EL (cell line): ENCODE results near the gene AGPAT4.
"Not testable (repeated sequence)": the region's sequence is repeated elsewhere in the genome, so short reads cannot be mapped to it uniquely, and the experiment has no call there.

ENCODE experiments used
- DNase-seq: peaks from one replicate; pipeline ENCODE4 v3.0.0-alpha.2; 2016

AGPAT4 gene

GRCh38 chr6:161195386-161195785 is 78.5 kb downstream of the AGPAT4 start:
- no peak for DNase-seq

GRCh38 chr6:161194374-161194773 is 79.5 kb downstream of the AGPAT4 start:
- no peak for DNase-seq

GRCh38 chr6:161192636-161193411 is 81.0 kb downstream of the AGPAT4 start:
- DNase-seq: no peak

GRCh38 chr6:161191671-161192070 is 82.2 kb downstream of the AGPAT4 start:
- no peak for DNase-seq

GRCh38 chr6:161191007-161191406 is 82.9 kb downstream of the AGPAT4 start:
- no peak for DNase-seq

GRCh38 chr6:161189891-161190290 is 84.0 kb downstream of the AGPAT4 start:
- DNase-seq: no peak

GRCh38 chr6:161188547-161189465 is 85.1 kb downstream of the AGPAT4 start:
- no peak for DNase-seq

GRCh38 chr6:161186173-161186769 is 87.6 kb downstream of the AGPAT4 start:
- DNase-seq: peak; percentile 85

- DNase-seq: no peak
Measured at GRCh38 chr6:161181121-161181520, 92.7 kb downstream of the AGPAT4 start.

GRCh38 chr6:161178155-161178554 is 95.7 kb downstream of the AGPAT4 start:
- DNase-seq: not testable (repeated sequence)

- not testable (repeated sequence) for DNase-seq
Measured at GRCh38 chr6:161176428-161176827, 97.4 kb downstream of the AGPAT4 start.

GRCh38 chr6:161172769-161173168 is 101.1 kb downstream of the AGPAT4 start:
- DNase-seq: not testable (repeated sequence)

- no peak for DNase-seq
Measured at GRCh38 chr6:161171207-161171606, 102.7 kb downstream of the AGPAT4 start.

- no peak for DNase-seq
Measured at GRCh38 chr6:161169696-161170095, 104.2 kb downstream of the AGPAT4 start.

- no peak for DNase-seq
Measured at GRCh38 chr6:161169035-161169434, 104.8 kb downstream of the AGPAT4 start.

GRCh38 chr6:161168281-161168891 is 105.5 kb downstream of the AGPAT4 start:
- peak; percentile 97 for DNase-seq

GRCh38 chr6:161166677-161167076 is 107.2 kb downstream of the AGPAT4 start:
- no peak for DNase-seq

- no peak for DNase-seq
Measured at GRCh38 chr6:161166176-161166575, 107.7 kb downstream of the AGPAT4 start.

GRCh38 chr6:161164182-161164625 is 109.7 kb downstream of the AGPAT4 start:
- no peak for DNase-seq

GRCh38 chr6:161163466-161164181 is 110.2 kb downstream of the AGPAT4 start:
- DNase-seq: no peak

GRCh38 chr6:161162722-161163121 is 111.1 kb downstream of the AGPAT4 start:
- DNase-seq: no peak
